ENCODE results near the gene PRR9.

Gene PRR9

GRCh38 chr1:153190373-153190772, 27.0 kb upstream of the PRR9 start:
- H3K36me3 ChIP-seq (replicated peaks): no peaks in the 10 kb centered on the region
- no peak for TF ChIP-seq CTCF (IDR thresholded peaks at IDR 0.05; ENCODE audit: low read depth, low read length, missing control alignments)
- no peak overlapping the region for H3K27ac ChIP-seq
- no peak overlapping the region for H3K4me3 ChIP-seq (ENCODE audit: low read depth, low read length)
- DNase-seq: no peak
- in situ Hi-C loops (cut with HindIII; ENCODE audit: low pct_ligation_motif_present, low sequenced_read_pairs): no loop called here
- H3K27me3 ChIP-seq (replicated peaks): no peaks in the 10 kb centered on the region

- in situ Hi-C loops (cut with HindIII; ENCODE audit: low pct_ligation_motif_present, low sequenced_read_pairs): no loop called here
- Histone ChIP-seq H3K36me3 (replicated peaks) (no peaks in the 10 kb centered on the region), H3K27me3 (replicated peaks) (no peaks in the 10 kb centered on the region), H3K27ac (no peak overlapping the region), H3K4me3 (ENCODE audit: low read depth, low read length) (no peak overlapping the region)
- peak; percentile 21 for TF ChIP-seq CTCF (IDR thresholded peaks at IDR 0.05; ENCODE audit: low read depth, low read length, missing control alignments)
- DNase-seq: no peak
Measured at GRCh38 chr1:153192697-153193096, 24.7 kb upstream of the PRR9 start.

DNA sequence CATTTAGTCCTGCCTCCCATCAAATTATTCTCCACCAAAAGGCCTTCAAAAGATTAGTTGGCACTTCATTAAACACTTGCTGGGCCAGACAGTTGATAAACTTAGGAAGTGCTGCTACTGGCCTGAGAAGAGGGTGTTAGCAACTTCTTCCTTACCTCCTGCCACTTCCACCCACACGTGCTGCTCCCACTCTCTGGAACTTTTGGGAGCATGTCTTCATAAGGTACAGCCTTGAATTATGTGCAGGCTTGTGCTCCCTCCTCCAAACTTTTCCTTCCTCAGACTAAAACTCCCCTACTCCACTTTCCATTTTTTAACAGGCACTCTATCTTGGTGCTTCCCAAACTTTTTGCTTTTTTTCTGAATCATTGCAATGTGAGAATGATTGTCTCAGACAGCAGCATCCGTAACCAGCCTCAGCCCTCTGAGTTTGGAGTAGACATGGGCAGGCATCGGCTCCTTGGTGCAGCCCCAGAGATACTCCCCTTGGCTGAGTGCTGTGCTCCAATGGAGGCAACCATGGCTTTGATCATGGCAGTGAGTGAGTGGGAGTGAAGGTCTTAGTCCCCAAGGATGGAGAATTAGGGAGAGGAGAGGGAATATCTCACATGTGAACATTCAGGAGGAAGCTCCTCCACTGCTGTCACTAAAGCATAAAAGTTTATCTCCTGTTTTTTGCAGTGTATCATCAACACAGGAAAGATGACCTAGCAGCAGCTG, 22.9 kb upstream of the PRR9 start:
- Histone ChIP-seq H3K36me3 (replicated peaks) (no peaks in the 10 kb centered on the region), H3K27me3 (replicated peaks) (no peaks in the 10 kb centered on the region), H3K4me3 (ENCODE audit: low read depth, low read length) (no peak overlapping the region), H3K27ac (no peak overlapping the region)
- no peak for DNase-seq
- TF ChIP-seq CTCF (IDR thresholded peaks at IDR 0.05; ENCODE audit: low read depth, low read length, missing control alignments): no peak
- in situ Hi-C loops (cut with HindIII; ENCODE audit: low pct_ligation_motif_present, low sequenced_read_pairs): no loop called here

DNA sequence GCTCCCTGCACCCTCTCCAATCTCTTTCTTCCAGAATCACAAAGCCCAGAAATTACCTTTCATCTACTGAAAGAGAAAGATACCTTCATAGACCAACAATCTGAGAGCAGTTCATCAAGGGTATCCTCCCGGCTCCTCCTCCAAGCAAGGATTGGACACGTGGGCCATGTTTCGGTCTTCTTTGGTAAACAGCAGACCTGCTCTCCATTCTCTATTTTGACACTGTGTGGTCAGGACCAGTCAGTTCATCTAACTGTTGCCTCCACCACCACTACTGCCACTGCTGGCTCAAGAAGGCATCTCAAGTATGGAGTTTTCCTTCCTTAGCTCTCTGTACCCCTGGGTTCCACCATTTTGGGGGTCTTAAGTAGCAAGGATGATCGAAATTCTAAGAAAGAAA, 22.2 kb upstream of the PRR9 start:
- H3K27me3 ChIP-seq (replicated peaks): no peaks in the 10 kb centered on the region
- DNase-seq: no peak
- no peaks in the 10 kb centered on the region for H3K36me3 ChIP-seq (replicated peaks)
- H3K4me3 ChIP-seq (ENCODE audit: low read depth, low read length): no peak overlapping the region
- TF ChIP-seq CTCF (IDR thresholded peaks at IDR 0.05; ENCODE audit: low read depth, low read length, missing control alignments): no peak
- no peak overlapping the region for H3K27ac ChIP-seq
- in situ Hi-C loops (cut with HindIII; ENCODE audit: low pct_ligation_motif_present, low sequenced_read_pairs): no loop called here

DNA sequence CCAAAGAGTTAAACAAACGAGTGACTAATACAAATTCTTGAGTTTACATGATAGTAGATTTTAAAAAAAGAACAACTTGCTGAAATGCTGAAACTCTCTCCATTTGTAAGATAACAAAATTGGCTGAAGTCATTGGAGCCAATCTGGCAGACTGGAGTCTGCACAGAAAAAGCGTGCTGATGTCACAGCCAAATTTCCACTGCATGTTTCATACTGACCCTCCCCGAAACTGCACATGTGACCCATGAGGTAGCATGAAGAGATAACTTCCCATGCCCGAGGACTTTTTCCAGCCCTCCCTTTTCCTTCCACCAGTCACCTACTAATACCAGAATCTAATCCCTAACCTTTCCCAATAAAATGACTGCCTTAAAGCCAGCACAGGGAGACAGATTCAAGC, 15.4 kb upstream of the PRR9 start:
- Histone ChIP-seq H3K27ac (no peak overlapping the region), H3K4me3 (ENCODE audit: low read depth, low read length) (no peak overlapping the region), H3K36me3 (replicated peaks) (no peaks in the 10 kb centered on the region), H3K27me3 (replicated peaks) (no peaks in the 10 kb centered on the region)
- DNase-seq: no peak
- in situ Hi-C loops (cut with HindIII; ENCODE audit: low pct_ligation_motif_present, low sequenced_read_pairs): no loop called here
- TF ChIP-seq CTCF (IDR thresholded peaks at IDR 0.05; ENCODE audit: low read depth, low read length, missing control alignments): no peak

- no peaks in the 10 kb centered on the region for H3K36me3 ChIP-seq (replicated peaks)
- DNase-seq: no peak
- no peaks in the 10 kb centered on the region for H3K27me3 ChIP-seq (replicated peaks)
Measured at GRCh38 chr1:153203130-153203529, 14.3 kb upstream of the PRR9 start, which contains the start of gene LELP1. TSS of gene LELP1 (plus strand) at chr1:153203430. CDS start at chr1:153204708, 1,278 bp downstream.

More at GRCh38 chr1:153203130-153203529, 14.3 kb upstream of the PRR9 start, which contains the start of gene LELP1:
- in situ Hi-C loops (cut with HindIII; ENCODE audit: low pct_ligation_motif_present, low sequenced_read_pairs): no loop called here
- H3K27ac ChIP-seq: no peak within 1 kb of the TSS
- no peak for TF ChIP-seq CTCF (IDR thresholded peaks at IDR 0.05; ENCODE audit: low read depth, low read length, missing control alignments)
- no peak within 1 kb of the TSS for H3K4me3 ChIP-seq (ENCODE audit: low read depth, low read length)
